ENCODE data around the gene CAPZB.

The CAPZB gene

GRCh38 chr1:19374926-19375325 lies 110.4 kb downstream of the CAPZB start:
- no peaks in the 10 kb centered on the region for H3K27me3 ChIP-seq (replicated peaks; ENCODE audit: control insufficient read depth, insufficient read depth, low read length)
- H3K4me1 ChIP-seq (ENCODE audit: control insufficient read depth, insufficient read depth, low read length): peaks cover 18% of the 10 kb centered on the region
- no peak for DNase-seq (ENCODE audit: low read depth)
- H3K4me3 ChIP-seq (ENCODE audit: low read length): no peak overlapping the region
- H3K9ac ChIP-seq (ENCODE audit: low read length): no peak overlapping the region
- peaks cover 4% of the 10 kb centered on the region for H3K9me3 ChIP-seq (ENCODE audit: control insufficient read depth, low read length)
- peaks cover 59% of the 10 kb centered on the region for H3K36me3 ChIP-seq (ENCODE audit: control insufficient read depth, insufficient read depth, low read length, severe bottlenecking)

DNA sequence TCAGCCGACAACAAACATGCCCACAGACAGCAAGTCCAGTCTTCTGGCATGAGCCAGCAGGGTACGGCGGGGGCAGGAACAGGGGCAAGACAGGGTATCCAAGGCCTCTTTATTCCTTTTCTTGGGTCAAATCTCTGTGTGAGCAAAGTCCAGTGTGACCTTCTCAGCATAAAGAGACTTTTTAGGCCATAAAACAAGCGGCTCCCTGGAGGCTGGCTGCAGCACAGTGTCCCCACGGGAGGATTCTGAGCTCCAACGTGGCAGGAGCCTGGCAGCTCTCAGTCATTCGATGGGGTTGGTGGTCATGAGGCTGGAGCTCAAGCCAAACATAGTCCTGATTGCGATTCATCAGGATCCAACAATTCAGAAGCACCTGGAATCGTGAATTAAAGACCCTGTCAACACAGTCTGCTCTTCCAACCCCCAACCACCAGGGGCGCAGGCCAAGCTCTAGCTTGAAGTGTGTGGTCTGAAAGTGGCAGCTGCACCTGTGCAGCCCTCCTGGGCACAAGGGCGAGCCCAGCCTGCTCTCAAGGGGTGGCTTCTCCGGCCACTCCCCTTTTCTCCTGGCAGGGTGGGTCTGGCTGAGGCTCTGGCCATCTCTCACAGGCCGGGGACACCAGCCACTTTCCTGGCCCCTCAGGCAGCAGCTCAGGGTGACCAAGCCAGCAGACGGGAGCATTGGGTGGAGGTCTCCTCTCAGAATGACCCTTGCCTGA lies 111.1 kb downstream of the CAPZB start:
- H3K36me3 ChIP-seq (ENCODE audit: control insufficient read depth, insufficient read depth, low read length, severe bottlenecking): peaks cover 55% of the 10 kb centered on the region
- no peaks in the 10 kb centered on the region for H3K27me3 ChIP-seq (replicated peaks; ENCODE audit: control insufficient read depth, insufficient read depth, low read length)
- no peak overlapping the region for H3K4me3 ChIP-seq (ENCODE audit: low read length)
- H3K4me1 ChIP-seq (ENCODE audit: control insufficient read depth, insufficient read depth, low read length): peaks cover 18% of the 10 kb centered on the region
- peaks cover 4% of the 10 kb centered on the region for H3K9me3 ChIP-seq (ENCODE audit: control insufficient read depth, low read length)
- no peak for DNase-seq (ENCODE audit: low read depth)
- H3K9ac ChIP-seq (ENCODE audit: low read length): no peak overlapping the region

- H3K9me3 ChIP-seq (ENCODE audit: control insufficient read depth, low read length): peaks cover 4% of the 10 kb centered on the region
- H3K4me3 ChIP-seq (ENCODE audit: low read length): no peak overlapping the region
- H3K9ac ChIP-seq (ENCODE audit: low read length): peak overlapping the region; percentile 43
- H3K36me3 ChIP-seq (ENCODE audit: control insufficient read depth, insufficient read depth, low read length, severe bottlenecking): peaks cover 54% of the 10 kb centered on the region
- H3K27me3 ChIP-seq (replicated peaks; ENCODE audit: control insufficient read depth, insufficient read depth, low read length): no peaks in the 10 kb centered on the region
- no peak for DNase-seq (ENCODE audit: low read depth)
- H3K4me1 ChIP-seq (ENCODE audit: control insufficient read depth, insufficient read depth, low read length): peaks cover 18% of the 10 kb centered on the region
Measured at GRCh38 chr1:19373211-19374082, 111.9 kb downstream of the CAPZB start.

GRCh38 chr1:19372602-19373001 lies 112.7 kb downstream of the CAPZB start:
- Histone ChIP-seq H3K4me3 (ENCODE audit: low read length) (no peak overlapping the region), H3K4me1 (ENCODE audit: control insufficient read depth, insufficient read depth, low read length) (peaks cover 18% of the 10 kb centered on the region), H3K36me3 (ENCODE audit: control insufficient read depth, insufficient read depth, low read length, severe bottlenecking) (peaks cover 46% of the 10 kb centered on the region), H3K9me3 (ENCODE audit: control insufficient read depth, low read length) (peaks cover 4% of the 10 kb centered on the region), H3K9ac (ENCODE audit: low read length) (peak overlapping the region; percentile 43), H3K27me3 (replicated peaks; ENCODE audit: control insufficient read depth, insufficient read depth, low read length) (no peaks in the 10 kb centered on the region)
- DNase-seq (ENCODE audit: low read depth): no peak

DNA sequence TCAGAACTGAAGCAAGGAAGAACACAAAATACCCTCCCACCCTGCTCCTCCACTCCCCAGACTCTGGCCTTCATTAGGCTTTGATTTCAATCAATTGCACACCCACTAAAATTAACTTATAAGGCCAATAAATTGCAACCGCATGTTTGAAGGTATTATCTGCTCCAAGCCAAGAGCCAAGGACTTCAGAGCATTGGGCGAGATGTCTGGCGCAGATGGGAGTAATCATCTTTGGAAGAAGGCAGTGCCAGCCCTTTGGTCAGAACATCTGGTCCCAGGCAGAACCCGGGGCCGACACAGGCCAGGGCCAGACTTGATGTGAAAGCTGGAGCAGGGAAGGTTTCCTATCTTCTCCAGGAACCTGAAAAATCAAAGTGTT lies 113.2 kb downstream of the CAPZB start:
- Histone ChIP-seq H3K9me3 (ENCODE audit: control insufficient read depth, low read length) (peaks cover 4% of the 10 kb centered on the region), H3K9ac (ENCODE audit: low read length) (no peak overlapping the region), H3K36me3 (ENCODE audit: control insufficient read depth, insufficient read depth, low read length, severe bottlenecking) (peaks cover 41% of the 10 kb centered on the region), H3K4me1 (ENCODE audit: control insufficient read depth, insufficient read depth, low read length) (peaks cover 18% of the 10 kb centered on the region), H3K27me3 (replicated peaks; ENCODE audit: control insufficient read depth, insufficient read depth, low read length) (no peaks in the 10 kb centered on the region), H3K4me3 (ENCODE audit: low read length) (no peak overlapping the region)
- DNase-seq (ENCODE audit: low read depth): no peak

- DNase-seq (ENCODE audit: low read depth): no peak
- Histone ChIP-seq H3K9ac (ENCODE audit: low read length) (no peak overlapping the region), H3K27me3 (replicated peaks; ENCODE audit: control insufficient read depth, insufficient read depth, low read length) (no peaks in the 10 kb centered on the region), H3K4me3 (ENCODE audit: low read length) (no peak overlapping the region), H3K36me3 (ENCODE audit: control insufficient read depth, insufficient read depth, low read length, severe bottlenecking) (peaks cover 35% of the 10 kb centered on the region), H3K4me1 (ENCODE audit: control insufficient read depth, insufficient read depth, low read length) (peaks cover 18% of the 10 kb centered on the region), H3K9me3 (ENCODE audit: control insufficient read depth, low read length) (no peaks in the 10 kb centered on the region)
Measured at GRCh38 chr1:19371226-19372135, 113.9 kb downstream of the CAPZB start.

DNA sequence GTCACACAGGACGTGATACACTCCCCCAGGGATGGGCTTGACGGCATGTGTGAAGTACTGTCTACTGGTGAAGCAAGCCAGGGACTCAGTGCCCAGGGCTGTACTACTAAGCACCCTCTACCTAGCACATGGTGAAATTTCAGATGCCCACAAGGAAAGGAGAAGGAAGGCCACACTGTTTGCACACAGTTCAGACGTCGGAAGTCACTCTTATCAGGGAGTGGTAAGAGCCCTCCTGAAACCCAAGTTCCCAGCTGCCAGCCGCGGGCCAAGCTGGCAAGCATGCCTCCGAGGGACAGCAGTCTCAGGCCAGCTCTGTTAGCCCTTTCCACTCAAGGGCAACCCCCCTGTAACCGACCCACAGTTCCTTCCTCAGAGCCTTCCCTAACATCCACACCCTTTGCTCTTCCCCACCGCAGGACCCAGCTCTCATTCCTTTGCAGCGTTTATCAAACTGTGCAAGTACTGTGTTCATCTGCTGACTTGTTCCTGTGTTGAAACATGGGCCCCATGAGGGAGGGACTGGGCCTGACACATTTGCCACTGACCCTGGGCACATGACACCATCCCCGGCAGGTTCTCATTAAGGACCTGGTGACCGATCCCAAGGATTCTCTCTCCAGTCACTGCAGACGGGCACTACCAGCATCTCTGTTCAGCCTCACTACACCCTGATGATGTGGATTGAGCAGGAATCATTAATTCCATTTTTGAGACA lies 114.7 kb downstream of the CAPZB start:
- no peaks in the 10 kb centered on the region for H3K27me3 ChIP-seq (replicated peaks; ENCODE audit: control insufficient read depth, insufficient read depth, low read length)
- peaks cover 26% of the 10 kb centered on the region for H3K36me3 ChIP-seq (ENCODE audit: control insufficient read depth, insufficient read depth, low read length, severe bottlenecking)
- DNase-seq (ENCODE audit: low read depth): no peak
- peaks cover 18% of the 10 kb centered on the region for H3K4me1 ChIP-seq (ENCODE audit: control insufficient read depth, insufficient read depth, low read length)
- H3K9ac ChIP-seq (ENCODE audit: low read length): no peak overlapping the region
- no peak overlapping the region for H3K4me3 ChIP-seq (ENCODE audit: low read length)
- H3K9me3 ChIP-seq (ENCODE audit: control insufficient read depth, low read length): no peaks in the 10 kb centered on the region

DNA sequence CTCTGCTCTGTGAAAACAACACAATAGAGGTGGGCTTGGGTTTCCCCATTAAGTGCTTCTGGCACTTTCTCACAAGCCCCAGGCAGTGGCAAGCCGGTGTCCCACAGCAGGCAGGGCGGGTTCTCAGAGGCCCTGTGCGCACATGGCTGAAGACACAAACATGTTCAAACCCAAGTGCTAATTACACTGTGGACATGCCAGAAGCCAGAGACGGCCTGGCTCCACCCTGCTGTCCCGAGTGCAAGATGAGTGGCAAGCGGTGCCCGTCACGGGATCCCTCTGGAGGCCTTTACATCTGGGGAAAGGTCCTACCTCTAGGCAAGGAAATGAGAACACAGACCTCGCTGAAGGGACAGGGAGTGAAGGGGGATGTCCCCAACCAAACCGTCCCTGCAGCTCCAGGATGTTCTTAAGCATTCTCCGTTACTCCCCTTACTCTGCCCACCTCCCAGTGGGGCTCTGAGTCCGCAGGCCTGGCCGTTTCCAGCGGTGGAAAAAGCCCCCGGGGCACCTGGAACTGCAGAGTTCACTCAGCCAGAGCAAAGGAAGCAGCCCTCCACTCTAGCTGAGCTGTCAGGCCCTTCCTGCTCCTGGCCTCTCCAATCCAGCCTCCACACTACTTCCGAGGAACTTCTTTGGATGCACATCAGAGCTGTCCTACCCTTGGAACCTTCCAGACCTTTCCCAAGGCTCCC lies 115.8 kb downstream of the CAPZB start:
- peaks cover 15% of the 10 kb centered on the region for H3K36me3 ChIP-seq (ENCODE audit: control insufficient read depth, insufficient read depth, low read length, severe bottlenecking)
- H3K9ac ChIP-seq (ENCODE audit: low read length): no peak overlapping the region
- H3K9me3 ChIP-seq (ENCODE audit: control insufficient read depth, low read length): no peaks in the 10 kb centered on the region
- DNase-seq (ENCODE audit: low read depth): no peak
- peaks cover 18% of the 10 kb centered on the region for H3K4me1 ChIP-seq (ENCODE audit: control insufficient read depth, insufficient read depth, low read length)
- H3K27me3 ChIP-seq (replicated peaks; ENCODE audit: control insufficient read depth, insufficient read depth, low read length): no peaks in the 10 kb centered on the region
- H3K4me3 ChIP-seq (ENCODE audit: low read length): no peak overlapping the region

GRCh38 chr1:19368964-19369363 lies 116.4 kb downstream of the CAPZB start:
- Histone ChIP-seq H3K36me3 (ENCODE audit: control insufficient read depth, insufficient read depth, low read length, severe bottlenecking) (peaks cover 9% of the 10 kb centered on the region), H3K27me3 (replicated peaks; ENCODE audit: control insufficient read depth, insufficient read depth, low read length) (no peaks in the 10 kb centered on the region)

DNA sequence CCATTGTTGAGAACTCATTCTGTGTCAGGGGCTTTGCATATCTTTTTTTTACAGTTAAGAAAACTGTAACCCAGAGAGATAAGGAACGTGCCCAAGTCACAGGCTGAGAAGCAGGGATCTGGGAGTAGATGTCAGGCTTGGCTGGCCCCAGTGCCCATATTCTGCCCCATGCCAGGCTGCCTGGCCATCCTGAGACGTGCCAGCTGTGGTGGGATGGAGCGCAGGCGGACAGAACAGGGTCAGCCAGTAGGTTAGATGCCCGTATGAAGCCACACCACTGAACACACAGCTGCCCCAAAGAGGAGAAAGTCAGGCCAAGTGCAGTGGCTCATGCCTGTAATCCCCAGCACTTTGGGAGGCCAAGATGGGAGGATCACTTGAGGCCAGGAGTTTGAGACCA lies 117.3 kb downstream of the CAPZB start:
- Histone ChIP-seq H3K9ac (ENCODE audit: low read length) (no peak overlapping the region), H3K27me3 (replicated peaks; ENCODE audit: control insufficient read depth, insufficient read depth, low read length) (no peaks in the 10 kb centered on the region), H3K36me3 (ENCODE audit: control insufficient read depth, insufficient read depth, low read length, severe bottlenecking) (peaks cover 7% of the 10 kb centered on the region), H3K4me3 (ENCODE audit: low read length) (no peak overlapping the region), H3K4me1 (ENCODE audit: control insufficient read depth, insufficient read depth, low read length) (peaks cover 14% of the 10 kb centered on the region), H3K9me3 (ENCODE audit: control insufficient read depth, low read length) (no peaks in the 10 kb centered on the region)
- DNase-seq (ENCODE audit: low read depth): no peak

More at GRCh38 chr1:19368964-19369363, 116.4 kb downstream of the CAPZB start:
- H3K4me1 ChIP-seq (ENCODE audit: control insufficient read depth, insufficient read depth, low read length): peaks cover 20% of the 10 kb centered on the region
- DNase-seq (ENCODE audit: low read depth): no peak
- H3K4me3 ChIP-seq (ENCODE audit: low read length): no peak overlapping the region
- H3K9ac ChIP-seq (ENCODE audit: low read length): no peak overlapping the region
- H3K9me3 ChIP-seq (ENCODE audit: control insufficient read depth, low read length): no peaks in the 10 kb centered on the region
